ENCODE measurements around the gene SDSL.

DNA sequence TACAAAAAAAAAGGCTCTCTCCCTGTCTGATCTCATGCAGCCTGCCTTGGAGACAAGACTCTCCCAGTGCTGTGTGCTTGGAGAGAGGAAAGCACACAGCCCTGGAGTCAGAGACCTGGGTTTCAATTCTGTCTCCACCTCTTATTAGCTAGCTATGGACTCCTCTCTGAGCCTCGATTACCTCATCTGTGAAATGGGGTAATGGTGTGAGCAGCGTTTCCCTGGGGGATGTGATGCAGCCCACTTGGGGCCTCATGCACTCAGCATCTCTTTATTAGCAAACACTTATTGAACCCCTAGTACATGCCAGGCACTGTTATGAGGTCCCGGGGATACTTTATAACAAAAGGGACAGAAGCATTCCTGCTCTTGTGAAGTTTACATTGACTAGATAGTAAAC, 31.0 kb upstream of the SDSL start:
- no peak for TF ChIP-seq CTCF (IDR thresholded peaks at IDR 0.05)
- TF ChIP-seq POLR2A (IDR thresholded peaks at IDR 0.05), result no peak
